Daoy (cell line): ENCODE results near the gene AGAP1. TPM values are rescaled to one million over a fixed set of nuclear protein-coding genes. Genes with fewer than 3 reads are reported as not detected.

Experiments
- DNase-seq: peaks from one replicate; pipeline ENCODE4 v3.0.0-alpha.2; 2015; ENCODE audit warnings: low read depth
- total RNA-seq: library from RNA; depleted of rRNA; stranded (reverse); fragments of >200 nt; shearing (Covaris generic); gene quantifications from 2 replicates; pipeline ENCODE4 v1.2.3, GENCODE V29; 2014

The AGAP1 gene
- total RNA-seq, 1 experiment from 2014 or later, result 9.3 TPM

GRCh38 chr2:235663875-235664274, 170.0 kb downstream of the AGAP1 start:
- DNase-seq, result no peak

GRCh38 chr2:235665661-235666212, 171.9 kb downstream of the AGAP1 start:
- no peak for DNase-seq

GRCh38 chr2:235666213-235666781, 172.5 kb downstream of the AGAP1 start:
- peak; percentile 71 for DNase-seq

GRCh38 chr2:235668782-235669181, 174.9 kb downstream of the AGAP1 start:
- no peak for DNase-seq

- peak; percentile 82 for DNase-seq
Observed at GRCh38 chr2:235669269-235669831, 175.5 kb downstream of the AGAP1 start.

GRCh38 chr2:235669983-235670962, 176.4 kb downstream of the AGAP1 start:
- DNase-seq, result peak; percentile 76

GRCh38 chr2:235670974-235671787, 177.3 kb downstream of the AGAP1 start:
- no peak for DNase-seq

GRCh38 chr2:235672720-235673119, 178.9 kb downstream of the AGAP1 start:
- DNase-seq, result no peak

GRCh38 chr2:235674146-235674545, 180.3 kb downstream of the AGAP1 start:
- DNase-seq, result no peak

- DNase-seq, result no peak
Observed at GRCh38 chr2:235674812-235675211, 181.0 kb downstream of the AGAP1 start.

GRCh38 chr2:235675678-235676535, 182.1 kb downstream of the AGAP1 start:
- peak; percentile 27 for DNase-seq

GRCh38 chr2:235676536-235676799, 182.6 kb downstream of the AGAP1 start:
- DNase-seq, result no peak

- DNase-seq, result no peak
Observed at GRCh38 chr2:235677276-235677788, 183.5 kb downstream of the AGAP1 start.

GRCh38 chr2:235677937-235678336, 184.1 kb downstream of the AGAP1 start:
- no peak for DNase-seq

- no peak for DNase-seq
Observed at GRCh38 chr2:235678712-235679111, 184.9 kb downstream of the AGAP1 start.

- no peak for DNase-seq
Observed at GRCh38 chr2:235679471-235679870, 185.6 kb downstream of the AGAP1 start.

GRCh38 chr2:235685024-235685721, 191.3 kb downstream of the AGAP1 start:
- no peak for DNase-seq

- DNase-seq, result no peak
Observed at GRCh38 chr2:235688511-235689426, 194.9 kb downstream of the AGAP1 start.

- DNase-seq, result no peak
Observed at GRCh38 chr2:235689427-235689853, 195.6 kb downstream of the AGAP1 start.
